ENCODE results near the gene RDX.
"Not testable (repeated sequence)": the region's sequence is repeated elsewhere in the genome, so short reads cannot be mapped to it uniquely, and the experiment has no call there.

Gene RDX

GRCh38 chr11:110199184-110199981, 97.0 kb downstream of the RDX start:
- DNase-seq, result no peak

DNA sequence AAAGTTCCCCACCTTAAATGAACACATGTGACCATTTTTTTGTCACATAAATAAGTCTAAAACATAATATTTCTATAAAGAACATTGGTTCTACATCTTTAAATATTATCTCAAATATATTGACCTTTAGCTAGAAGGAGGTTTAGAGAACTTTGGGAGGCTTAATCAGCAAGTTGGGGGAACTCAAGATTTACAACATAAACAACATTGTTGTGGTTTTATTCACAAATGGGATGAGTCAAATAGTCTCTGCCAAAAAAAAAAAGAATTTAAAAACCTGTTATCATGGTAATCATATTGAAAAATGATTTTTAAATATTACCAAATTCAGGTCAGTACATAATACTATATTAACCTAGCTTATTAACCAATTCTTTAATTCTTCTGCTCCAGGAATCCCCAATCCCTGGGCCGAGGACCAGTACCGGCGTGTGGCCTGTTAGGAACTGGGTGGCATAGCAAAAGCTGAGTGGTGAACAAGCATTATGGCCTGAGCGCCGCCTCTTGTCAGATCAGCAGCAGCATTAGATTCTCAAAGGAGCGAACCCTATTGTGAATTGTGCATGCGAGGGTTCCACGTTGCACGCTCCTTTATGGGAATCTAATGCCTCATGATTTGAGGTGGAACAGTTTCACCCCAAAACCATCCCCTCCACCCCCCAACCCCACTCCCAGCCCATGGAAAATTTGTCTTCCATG, 98.2 kb downstream of the RDX start:
- DNase-seq, result no peak

DNA sequence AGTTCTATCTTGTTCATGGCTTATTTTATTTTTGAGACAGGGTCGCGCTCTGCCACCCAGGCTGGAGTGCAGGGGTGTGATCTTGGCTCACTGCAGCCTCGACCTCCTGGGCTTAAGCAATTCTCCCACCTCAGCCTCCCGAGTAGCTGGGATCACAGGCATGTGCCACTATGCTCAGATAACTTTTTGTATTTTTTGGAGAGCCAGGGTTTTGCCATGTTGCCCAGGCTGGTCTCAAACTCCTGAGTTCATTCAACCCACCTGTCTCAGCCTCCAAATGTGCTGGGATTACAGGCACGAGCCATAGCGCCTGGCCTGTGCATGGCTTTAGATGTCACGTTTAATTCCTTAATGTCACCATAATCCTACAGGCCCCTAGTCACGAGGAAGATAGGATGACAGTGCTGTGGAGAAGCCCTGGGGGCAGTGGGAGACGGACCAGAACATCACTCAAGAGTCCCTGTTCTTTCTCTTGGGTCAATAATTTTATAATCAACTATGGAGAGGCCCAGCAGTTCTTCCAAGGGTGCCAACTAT, 99.5 kb downstream of the RDX start:
- DNase-seq, result no peak

DNA sequence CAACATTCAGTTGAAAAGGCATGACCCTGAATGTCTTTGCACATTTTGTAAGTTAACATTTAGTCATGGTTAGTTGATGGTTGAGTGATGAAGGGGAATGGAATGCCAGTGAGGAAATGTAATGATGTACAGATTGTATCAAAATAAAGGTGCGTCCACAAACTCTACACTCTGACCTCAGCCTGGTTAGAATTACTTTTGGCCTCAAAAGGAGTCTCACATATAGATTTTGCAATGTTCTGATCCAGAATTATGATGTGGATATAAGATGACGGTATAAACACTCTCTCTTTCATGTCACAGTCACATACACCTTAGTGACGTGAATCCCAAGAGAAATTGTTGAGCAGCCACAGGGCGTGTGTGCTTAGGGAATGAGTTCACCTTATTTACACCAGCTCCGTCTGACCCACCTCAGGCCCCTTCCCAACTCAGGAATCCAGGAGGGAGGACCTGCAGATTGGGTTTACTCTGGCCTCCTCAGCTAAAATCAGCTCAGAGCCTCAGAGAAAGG, 100.1 kb downstream of the RDX start:
- no peak for DNase-seq

DNA sequence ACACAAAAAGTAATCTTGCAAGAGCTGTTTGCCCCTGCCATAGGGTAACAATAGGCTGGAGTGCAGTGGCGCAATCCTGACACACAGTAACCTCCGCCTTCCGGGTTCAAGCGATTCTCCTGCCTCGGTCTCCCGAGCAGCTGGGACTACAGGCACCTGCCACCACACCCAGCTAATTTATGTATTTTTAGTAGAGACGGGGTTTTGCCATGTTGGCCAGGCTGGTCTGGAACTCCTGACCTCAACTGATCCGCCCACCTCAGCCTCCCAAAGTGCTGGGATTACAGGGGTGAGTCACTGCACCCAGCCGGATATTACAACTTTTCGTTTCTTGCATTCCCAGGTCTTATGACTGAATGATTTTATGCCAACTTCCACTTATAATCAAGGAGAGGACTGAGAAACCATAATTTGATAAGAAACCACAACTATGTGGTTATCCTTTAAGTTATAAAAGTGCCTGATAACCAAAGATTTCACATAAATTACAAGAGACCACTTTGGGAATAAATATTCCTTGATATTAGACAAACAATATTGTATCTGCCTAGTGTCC, 102.1 kb downstream of the RDX start:
- DNase-seq, result not testable (repeated sequence)

DNA sequence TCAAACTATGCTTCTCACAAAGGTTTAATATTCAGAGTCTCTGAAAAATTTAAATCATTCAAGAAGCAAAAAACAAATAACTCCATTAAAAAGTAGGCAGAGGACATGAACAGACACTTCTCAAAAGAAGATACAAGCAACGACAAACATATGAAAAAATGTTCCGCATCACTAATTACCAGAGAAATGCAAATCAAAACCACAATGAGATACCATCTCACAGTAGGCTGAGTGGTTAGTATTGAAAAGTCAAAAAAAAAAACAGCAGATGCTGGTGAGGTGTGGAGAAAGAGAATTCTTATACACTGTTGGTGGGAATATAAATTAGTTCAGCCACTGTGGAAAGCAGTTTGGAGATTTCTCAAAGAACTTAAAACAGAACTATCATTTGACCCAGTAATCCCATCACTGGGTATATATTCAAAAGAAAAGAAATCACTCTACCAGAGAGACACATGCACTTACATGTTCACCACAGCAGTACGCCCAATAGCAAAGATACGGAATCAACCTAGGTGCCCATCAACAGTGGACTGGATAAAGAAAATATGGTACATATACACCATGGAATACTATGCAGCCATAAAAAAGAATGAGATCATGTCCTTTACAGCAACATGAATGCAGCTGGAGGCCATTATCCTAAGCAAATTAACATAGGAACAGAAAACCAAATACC, 103.7 kb downstream of the RDX start:
- DNase-seq, result not testable (repeated sequence)

DNA sequence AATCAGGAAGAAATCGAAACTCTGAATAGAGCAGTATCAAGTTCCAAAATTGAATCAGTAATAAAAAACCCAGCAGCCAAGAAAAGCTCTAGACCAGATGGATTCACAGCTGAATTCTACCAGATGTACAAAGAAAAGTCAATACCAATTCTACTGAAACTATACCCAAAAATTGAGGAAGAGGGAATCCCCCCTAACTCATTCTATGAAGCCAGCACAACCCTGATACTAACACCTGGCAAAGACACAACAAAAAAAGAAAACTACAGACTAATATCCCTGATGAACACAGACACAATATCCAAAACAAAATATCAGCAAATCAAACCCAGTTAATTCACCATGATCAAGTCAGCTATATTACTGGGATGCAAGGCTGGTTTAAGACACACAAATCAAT, 105.5 kb downstream of the RDX start:
- no peak for DNase-seq

GRCh38 chr11:110187731-110188130, 108.7 kb downstream of the RDX start:
- no peak for DNase-seq

GRCh38 chr11:110186867-110187266, 109.5 kb downstream of the RDX start:
- no peak for DNase-seq

DNA sequence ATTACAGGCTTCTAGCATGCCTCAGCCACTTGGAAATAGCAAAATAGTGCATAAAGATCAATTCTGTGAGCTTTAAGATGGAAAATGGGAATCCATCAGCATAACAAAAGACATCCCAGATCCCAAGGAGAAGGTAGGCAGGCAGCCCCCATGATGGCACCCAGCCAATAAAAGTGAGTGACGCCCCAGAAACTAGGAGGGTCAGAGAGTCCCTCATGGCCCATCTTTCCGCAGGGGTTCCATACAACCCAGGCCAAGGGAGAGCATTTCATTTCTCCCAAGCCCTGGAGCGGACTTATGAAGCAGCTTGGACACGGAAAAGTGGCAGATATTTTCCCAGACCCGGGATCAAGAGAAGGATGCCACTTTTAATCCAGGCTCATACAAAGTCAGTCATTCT, 110.0 kb downstream of the RDX start:
- no peak for DNase-seq

- DNase-seq, result no peak
Measured at GRCh38 chr11:110185599-110185998, 110.8 kb downstream of the RDX start.

- no peak for DNase-seq
Measured at GRCh38 chr11:110185121-110185591, 111.3 kb downstream of the RDX start.

GRCh38 chr11:110184456-110184855, 112.0 kb downstream of the RDX start:
- no peak for DNase-seq

GRCh38 chr11:110182886-110183285, 113.5 kb downstream of the RDX start:
- DNase-seq, result no peak

- DNase-seq, result no peak
Measured at GRCh38 chr11:110179064-110179463, 117.3 kb downstream of the RDX start.

GRCh38 chr11:110177086-110177456, 119.3 kb downstream of the RDX start:
- no peak for DNase-seq

DNA sequence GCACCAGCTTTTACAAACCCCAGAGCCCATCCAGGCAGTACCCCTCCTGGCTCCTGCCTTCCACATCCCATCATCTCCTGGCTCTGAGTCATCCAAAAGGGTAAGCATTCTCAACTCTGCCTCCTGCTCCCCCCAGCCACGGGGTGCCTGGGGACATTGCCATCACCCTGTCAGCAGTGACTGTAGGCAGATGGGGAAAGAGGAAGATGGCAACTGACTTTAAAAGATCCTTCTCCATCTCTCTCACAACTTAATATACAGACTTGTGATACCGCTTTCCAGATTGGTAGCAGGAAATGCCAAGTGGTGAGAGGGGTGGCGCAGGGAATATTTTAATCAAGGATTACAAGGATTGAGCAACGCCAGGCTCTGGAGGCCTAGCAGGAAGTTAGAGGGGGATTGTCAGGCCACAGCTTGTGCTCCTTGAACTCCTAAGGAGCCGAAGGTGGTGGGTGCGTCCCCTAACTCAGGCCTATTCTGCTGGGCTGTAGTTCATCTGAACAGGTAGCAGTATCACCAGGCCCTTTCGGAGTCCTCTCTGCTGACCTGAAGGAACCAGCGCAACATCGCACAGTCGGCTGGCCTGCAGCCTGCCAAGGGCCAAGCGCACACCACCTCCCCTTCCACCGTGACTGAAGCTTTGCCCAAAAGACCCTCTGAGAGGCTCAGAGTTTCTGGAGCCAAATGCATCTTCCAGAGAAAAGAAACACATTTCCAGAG, 119.9 kb downstream of the RDX start:
- no peak for DNase-seq

DNA sequence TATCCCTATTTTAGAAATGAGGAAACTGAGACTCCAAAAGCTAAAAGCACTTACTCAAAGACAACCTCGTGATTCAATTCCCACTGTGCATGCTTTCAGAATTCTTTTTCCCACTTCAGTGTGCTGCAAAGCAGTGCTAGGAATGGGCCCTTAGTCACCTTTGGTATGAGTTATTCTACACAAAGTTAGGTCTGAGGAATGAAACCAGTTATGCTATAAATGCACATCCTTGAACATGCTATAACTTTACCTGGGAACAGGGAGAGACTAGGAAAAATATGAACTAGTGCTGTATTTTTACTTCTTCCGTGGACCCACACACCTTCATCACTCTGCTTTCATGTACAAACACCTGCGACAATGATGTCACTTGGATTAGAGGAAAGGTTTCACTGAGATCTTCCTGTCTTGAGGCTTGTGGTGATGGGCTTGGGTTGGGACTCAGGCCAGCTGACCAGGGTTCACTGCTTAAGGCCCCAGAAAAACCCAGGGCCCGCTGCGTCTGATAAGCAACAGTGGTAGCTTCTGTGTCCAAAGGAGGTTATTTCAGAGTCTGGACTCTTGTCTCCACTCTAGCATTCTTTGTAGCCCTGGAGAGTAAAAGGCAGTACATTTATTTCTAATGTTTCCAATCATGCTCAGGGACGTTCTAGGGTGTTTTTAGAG, 121.6 kb downstream of the RDX start:
- DNase-seq, result no peak

- DNase-seq, result no peak
Measured at GRCh38 chr11:110173811-110174644, 122.4 kb downstream of the RDX start.

- DNase-seq, result no peak
Measured at GRCh38 chr11:110172468-110173065, 123.8 kb downstream of the RDX start.
